T-helper 9 cell (primary cell): ENCODE data around the gene IDE.
"Not testable (repeated sequence)": the region's sequence is repeated elsewhere in the genome, so short reads cannot be mapped to it uniquely, and the experiment has no call there.

Experiments
- DNase-seq: peaks from one replicate; pipeline ENCODE4 v3.0.0-alpha.2; 2020

Gene IDE

DNA sequence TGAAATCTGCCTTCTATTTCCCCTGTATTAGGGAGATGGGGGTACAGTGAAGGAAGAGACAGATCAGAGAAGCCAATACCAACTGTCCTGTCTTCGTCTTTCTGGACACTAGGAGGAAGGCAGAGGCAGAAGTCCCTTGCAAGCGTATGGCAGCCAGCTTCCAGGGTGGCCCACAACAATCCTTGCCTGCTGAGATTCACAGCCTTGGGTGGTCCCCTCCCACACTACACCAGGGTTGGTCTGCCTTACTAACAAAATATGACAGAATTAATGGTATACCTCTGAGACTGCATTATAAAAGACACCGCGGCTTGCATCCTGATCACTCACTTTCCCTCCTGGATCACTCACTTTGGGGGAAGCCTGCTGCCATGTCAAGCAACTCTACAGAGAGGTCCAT, 90.4 kb downstream of the IDE start:
- no peak for DNase-seq

DNA sequence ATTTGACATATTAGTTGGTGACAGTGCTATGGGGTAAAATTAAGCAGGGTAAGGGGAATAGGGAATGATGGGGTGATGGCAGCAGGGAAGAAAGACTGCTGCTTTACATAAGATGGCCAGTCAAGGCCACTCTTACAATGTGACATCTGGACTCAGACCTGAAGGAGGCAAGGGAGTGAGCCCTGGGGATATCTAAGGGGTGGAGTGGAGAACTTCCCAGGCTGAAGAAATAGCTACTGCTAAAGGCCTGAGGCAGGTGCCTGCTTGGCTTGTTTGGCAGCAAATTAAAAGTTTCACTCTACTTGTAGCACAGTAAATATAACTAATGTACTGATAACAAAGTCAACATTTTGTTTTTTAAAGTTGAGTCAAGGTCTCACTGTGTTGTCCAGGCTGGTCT, 93.5 kb downstream of the IDE start:
- no peak for DNase-seq

DNA sequence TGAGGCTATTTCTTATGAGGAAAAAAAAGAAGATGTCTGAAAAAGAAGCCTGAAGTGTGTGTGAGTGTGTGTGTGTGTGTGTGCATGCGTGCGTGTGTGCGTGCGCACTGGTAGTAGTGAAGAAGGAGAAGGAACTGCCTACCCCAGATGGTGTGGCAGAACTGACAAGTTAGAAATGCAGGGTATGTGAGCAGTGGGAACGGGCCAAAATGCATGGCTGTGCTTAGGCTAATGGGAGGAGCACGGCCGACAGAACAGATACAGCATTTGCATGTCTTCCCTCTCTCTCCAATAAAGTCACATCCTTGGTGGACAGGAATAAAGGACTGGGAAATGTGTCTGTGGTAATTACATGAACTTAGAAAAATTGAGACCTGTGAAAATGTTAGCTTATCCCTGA, 94.3 kb downstream of the IDE start:
- no peak for DNase-seq

DNA sequence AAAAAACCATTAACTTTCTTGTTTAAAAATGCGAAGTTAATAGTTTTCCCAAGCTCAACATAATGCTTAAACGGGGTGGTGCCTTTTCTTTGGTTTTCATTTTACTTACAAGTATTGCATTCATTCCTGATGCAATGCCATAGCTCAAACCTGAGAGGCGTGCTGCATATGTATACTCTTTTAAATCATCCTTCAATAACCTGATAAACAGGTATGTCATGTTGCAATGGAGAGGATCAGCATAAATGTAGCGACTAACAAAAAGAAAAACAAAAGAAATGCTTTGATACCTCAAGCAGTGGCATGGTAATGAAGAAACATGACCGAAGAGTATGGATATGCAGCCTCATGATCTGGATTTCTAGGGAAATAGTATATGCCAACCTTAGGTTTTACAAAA, 95.4 kb downstream of the IDE start:
- no peak for DNase-seq

DNA sequence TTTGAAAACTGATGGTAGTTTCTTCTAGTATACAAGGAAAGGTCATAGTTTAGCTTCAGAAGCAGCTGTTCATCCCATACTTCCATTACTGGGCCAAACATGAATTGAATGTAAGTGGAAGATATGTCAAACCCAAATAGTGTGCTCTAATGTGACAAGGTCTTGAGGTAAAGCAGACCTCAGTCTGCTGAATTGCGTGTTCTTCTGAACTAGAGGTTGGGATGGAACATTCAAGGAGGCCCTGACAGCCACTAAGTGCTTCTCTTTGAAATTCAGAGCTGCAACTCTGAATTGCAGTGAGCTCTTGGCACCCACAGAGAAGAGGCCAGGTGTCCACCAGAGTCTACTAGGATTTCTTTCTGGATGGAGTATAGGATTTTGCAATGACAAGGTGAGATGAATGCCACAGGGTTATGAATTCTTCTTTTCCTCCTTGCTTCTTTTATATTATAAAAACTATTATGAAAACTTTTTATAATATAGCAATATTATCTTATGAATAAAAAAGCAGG, 98.5 kb downstream of the IDE start:
- no peak for DNase-seq

DNA sequence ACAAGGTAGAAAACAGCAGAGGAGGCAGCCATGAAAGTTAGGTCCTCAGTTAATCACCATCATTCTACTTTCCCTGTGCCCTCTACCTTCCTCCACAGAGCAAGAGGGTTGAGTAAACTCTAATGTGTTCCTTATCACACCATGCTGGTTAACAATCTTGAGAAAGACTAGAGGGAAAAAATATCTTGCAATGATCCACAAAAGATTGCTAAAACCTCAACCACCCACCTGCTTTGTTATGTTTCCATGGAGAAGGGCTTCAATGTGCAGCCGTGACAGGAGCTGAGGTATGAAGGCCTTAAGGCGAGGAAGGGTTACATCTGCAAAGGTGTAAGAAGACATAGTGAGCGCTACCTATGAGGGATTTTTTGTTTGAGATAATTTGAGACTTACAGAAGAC, 103.9 kb downstream of the IDE start:
- DNase-seq, result no peak

DNA sequence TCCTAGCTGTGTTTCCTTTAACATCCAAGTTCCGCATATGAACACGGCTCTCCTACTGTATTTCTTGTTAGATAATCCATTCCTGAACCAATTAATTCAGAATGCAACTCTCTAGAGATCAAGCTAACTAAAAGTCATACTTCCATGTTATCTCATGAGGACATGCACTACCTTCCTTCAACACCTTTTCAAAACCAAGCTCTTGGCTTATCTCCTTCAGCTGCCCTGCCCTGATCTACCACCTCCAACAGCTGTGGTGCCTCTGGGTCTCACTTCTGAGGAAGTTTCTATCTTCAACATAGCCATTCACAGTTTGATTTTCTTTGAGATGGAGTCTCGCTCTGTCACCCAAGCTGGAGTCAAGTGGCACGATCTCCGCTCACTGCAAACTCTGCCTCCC, 109.5 kb downstream of the IDE start:
- no peak for DNase-seq

DNA sequence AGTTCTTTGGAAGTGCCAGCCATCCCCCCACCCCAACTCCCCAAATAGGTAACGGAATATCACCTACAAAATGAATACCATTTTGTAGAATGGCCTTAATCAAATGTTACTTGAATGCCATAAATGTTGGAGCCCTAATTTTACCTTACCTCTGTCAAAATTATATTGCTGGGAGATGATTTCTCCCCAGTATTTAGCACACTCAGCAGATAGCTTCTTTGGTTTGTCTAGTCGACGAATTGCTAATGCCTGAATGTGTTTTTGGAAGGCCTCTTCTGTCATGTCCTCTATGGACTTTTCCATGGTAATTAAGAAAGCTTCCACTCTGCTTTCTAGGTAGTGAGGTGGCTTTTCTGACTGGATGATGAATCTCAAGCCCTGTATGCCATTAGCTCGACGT, 110.3 kb downstream of the IDE start:
- no peak for DNase-seq

DNA sequence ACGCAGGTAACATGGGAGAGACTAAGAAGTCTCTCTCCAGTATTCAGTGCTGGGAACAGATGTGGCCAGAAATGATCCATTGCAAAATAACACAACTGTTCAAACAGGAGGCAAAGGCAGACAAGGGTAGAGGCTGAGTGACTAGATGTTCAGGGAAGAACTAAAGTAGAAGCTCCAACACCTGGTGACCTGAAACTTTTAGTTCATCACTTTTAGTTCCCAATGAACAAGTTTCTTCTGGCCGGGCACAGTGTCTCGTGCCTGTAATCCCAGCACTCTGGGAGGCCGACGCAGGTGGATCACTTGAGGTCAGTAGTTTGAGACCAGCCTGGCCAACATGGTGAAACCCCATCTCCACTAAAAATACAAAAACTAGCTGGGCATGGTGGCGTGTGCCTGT, 118.9 kb downstream of the IDE start:
- DNase-seq, result not testable (repeated sequence)

DNA sequence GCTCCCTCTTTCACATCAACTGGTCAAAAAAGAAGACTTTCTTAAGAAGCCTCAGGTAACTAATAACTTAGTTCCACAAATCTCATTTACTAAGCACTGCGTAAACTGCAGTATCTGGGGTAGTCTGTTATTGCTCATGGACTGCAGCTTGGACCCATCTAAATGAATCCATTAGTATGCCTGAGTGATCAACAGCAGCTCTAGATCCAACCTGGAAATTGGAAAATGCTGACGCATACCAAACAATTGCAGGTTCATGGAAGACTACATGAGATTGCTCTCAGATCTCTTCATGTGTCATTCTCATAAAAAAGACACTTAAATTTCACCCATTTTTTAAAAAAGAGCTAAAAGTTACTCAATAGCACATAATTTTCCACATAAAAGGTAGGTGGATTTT, 121.6 kb downstream of the IDE start:
- no peak for DNase-seq

DNA sequence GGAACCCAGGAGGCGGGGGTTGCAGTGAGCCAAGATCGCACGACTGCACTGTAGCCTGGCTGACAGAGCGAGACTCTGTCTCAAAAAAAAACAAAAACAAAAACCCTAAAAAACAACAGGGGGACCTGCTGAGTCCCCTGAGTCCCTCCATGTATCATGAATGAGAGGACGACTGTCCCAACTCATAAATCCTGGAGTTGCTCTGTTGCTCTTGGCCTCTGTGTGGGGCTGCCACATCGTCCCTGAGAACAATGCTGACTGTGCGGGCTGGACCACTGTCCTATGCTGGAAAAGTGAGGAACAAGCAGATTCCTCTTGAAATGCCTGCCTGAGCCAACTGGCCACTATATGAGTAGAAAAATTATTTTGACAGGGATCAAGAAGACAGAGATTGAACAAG, 122.5 kb downstream of the IDE start:
- DNase-seq, result no peak

DNA sequence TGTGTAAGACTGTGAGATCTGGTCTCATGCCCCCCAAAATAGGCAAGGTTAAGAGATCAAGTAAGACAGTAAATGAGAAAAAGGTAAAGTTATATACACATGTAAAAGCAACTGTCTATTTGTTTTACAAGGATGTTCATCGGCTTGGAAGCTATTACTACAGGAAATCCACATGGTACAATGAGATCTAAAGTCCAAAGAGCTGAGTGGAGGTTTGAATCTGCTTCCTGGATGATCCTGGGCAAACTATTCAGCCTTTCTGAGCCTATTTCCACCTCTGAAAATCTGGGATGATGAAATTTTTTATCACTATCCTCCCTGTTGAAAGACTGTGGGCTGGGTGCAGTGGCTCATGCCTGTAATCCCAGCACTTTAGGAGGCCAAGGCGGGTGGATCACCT, 123.0 kb downstream of the IDE start:
- no peak for DNase-seq

DNA sequence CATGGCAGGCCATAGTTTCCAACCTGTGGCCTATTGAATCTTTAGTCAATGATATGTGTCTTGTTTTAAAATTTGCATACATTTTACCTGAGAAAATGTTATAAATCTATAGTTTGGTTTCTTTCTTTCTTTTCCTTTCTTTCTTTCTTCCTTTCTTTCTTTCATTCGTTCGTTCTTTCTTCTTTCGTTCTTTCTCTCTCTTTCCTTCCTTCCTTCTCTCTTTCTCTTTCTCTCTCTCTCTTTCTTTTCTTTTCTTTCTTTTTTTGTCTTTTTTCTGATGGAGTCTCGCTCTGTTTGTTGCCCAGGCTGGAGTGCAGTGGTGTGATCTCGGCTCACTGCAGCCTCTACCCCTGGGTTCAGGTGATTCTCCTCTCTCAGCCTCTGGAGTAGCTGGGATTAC, 133.3 kb downstream of the IDE start:
- DNase-seq, result no peak

DNA sequence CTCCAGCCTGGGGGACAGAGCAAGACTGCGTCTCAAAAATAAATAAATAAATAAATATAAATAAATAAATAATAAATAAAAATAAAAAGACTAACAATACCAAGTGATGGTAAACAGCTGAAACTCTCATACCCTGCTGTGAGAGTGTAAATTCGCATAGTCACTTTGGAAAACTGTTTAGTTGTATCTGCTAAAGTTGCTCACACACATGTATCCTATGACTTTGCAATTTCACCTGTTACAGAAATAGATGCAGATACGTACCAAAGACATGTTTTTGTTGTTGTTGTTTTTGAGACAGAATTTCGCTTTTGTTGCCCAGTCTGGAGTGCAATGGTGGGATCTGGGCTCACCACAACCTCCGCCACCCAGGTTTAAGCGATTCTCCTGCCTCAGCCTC, 135.7 kb downstream of the IDE start:
- no peak for DNase-seq

DNA sequence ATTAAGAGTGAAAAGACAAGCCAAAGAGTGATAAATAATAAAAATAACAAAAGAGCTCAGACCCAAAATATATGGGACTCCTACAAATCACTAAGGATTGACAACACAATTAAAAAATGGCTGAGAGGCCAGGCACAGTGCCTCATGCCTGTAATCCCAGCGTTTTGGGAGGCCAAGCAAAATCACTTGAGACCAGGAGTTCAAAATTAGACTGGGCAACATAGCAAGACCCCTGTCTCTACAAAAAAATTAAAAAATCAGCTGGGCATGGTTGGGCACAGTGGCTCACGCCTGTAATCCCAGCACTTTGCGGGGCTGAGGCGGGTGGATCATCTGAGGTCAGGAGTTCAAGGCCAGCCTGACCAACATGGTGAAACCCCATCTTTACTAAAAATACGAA, 137.3 kb downstream of the IDE start:
- DNase-seq, result no peak

DNA sequence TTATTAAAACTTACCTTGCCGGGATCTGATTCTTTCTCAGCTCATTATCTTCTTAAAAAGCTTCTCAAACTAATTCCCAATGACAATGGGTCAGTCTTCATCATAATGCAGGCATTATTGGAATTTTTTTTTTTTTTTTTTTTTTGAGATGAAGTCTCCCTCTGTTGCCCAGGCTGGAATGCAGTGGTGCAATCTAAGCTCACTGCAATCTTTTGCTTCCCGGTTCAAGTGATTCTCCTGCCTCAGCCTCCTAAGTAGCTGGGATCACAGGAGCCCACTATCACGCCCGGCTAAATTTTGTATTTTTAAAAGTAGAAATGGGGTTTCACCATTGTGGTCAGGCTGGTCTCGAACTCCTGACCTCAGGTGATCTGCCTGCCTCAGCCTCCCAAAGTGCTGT, 137.8 kb downstream of the IDE start:
- not testable (repeated sequence) for DNase-seq

DNA sequence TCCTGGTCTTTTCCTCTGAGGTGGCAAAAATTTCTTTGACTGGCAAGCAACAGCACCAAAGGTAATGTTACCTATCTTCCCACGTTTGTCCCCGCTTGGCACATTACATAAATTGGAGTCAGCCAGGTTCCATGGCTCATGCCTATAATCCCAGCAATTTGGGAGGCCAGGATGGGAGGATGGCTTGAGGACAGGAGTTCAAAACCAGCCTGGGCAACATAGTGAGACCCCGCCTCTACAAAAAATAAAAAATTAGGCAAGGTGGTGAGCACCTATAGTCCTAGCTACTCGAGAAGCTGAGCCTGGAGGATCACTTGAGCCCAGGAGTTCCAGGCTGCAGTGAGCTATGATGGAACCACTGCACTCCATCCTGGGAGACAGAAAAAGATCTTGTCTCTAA, 139.5 kb downstream of the IDE start:
- no peak for DNase-seq

DNA sequence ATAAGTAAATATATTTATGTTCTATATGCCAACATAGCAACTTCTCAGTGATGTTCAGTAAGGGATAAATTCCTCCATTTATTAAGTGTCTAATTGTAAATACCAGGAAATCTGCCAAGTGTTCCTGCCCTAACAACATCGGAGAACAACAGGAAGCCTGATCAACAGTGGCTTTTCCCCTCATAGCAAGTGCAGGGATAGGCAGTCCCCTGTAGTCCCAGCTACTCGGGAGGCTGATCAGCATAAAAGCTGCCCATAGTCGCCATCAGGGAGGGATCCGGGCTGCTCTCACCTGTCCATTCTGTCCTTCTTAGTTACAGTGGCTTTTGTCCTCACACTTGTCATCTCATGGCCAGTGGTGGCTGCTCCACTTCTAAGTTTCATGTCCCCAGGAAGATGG, 141.3 kb downstream of the IDE start:
- no peak for DNase-seq

DNA sequence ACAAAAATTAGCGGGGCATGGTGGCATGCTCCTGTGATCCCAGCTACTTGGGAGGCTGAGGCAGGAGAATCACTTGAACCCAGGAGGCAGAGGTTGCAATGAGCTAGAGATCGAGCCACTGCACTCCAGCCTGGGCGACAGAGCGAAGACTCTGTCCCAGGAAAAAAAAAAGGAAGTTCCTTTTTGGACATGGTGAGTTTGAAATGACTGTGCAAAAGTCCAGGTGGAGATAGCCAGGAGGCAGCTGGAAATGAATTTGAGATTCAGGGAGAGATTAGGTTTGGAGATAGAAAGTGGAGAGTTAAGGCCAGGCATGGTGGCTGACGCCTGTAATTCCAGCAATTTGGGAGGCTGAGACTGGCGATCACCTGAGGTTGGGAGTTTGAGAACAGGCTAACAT, 143.8 kb downstream of the IDE start:
- no peak for DNase-seq

DNA sequence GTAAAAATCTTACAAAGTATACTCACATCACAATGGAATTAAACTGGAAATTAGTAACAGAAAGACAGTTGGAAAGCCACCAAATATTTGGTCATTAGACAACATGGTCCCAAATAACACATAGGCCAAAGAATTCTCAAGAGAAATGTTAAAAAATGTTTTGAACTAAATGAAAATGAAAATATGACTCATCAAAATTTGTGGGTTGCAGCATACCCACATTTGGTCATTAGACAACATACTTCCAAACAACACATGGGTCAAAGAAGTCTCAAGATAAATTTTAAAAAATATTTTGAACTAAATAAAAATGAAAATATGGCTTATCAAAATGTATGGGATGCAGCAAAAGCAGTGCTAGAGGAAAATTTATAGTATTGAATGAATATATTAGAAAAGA, 152.3 kb downstream of the IDE start:
- no peak for DNase-seq

DNA sequence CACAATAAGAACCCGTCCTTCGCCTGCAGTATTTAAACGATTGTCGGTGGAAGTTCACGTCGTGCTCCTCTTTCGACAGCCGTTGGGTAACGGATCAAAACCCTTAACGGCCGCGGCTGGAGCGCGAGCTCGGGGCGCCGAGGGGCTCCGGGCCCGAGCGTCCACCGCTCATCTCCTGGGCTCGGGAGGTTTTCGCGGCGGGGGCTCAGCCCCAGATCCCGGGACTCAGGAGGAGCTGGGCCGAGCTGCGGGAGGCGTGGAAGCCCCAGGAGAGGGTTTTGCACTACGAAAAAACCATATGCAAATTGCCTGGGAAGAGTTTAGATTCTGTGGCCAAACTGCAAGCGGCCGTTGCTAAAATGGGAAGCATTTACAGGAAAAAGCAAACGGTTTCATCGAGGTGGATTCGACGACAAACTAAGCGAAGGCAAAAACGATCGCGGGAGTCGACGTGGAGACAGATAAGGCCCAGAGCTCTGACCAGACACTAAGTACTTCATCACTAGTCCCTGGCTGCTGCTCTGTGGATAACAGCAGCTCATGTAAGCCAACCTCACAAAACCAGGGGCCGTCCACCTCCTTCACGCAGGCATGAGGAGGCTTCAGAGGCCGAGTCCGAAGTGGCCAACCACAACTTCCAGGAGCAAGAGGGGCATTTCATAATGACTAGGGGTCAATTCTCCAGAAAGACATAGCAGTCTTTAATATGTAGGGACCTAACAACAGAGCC, 153.2 kb downstream of the IDE start:
- no peak for DNase-seq

DNA sequence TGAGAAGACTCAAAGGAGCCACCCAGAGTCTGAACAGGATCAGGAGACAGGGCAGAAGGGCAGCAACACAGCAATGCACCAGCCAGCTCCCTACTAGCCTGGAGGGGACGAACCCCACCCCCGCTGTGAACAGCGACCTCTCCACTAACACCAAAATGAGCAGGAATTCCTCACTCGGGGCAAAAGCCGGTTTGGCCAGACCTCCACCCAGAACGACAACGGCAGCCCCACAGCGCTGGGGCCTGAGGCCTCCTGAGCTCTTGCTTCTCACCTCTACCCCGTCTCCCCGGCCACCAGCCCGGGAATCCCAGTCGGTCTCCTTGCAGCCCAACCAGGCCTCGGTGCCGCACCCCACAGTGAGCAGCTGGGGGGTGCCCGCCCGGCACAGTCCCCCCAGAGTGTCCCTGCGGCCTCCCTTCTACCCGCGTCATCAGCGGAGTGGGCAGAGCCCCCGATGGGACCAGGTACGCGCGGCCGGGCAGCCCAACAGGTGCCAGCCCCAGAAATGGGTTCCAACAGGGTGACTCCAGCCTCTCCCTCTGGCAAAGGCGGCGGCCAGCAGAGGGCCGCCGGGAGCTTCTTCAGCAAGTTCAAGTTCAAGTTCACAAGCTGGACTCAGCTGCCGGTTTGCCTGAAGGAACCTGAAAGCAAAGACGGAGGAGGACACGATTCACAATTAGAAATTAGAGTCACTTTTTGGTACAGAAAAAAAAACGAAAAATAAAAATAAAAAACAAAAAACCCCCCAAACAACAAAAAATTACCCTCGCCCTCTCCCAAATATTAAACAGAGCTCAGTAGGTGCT, 153.9 kb downstream of the IDE start:
- no peak for DNase-seq

DNA sequence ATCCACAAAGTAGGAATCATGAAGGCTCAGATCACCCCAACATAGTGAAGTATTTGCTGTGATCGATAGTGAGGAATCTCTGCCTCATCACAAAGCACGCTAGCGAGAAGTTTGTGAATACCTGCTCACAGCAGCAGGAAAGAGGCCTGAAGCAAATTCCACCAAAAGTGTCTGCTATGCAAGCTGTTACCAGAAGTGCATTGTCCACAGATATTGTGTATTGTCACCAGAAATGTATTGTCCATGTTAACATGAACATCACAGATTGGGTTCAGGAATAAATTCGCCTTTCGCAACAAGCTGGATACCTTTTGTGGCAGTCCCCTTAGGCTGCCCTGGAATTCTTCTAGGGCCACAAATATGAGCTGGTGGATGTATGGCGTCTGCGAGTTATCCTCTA, 155.0 kb downstream of the IDE start:
- no peak for DNase-seq

DNA sequence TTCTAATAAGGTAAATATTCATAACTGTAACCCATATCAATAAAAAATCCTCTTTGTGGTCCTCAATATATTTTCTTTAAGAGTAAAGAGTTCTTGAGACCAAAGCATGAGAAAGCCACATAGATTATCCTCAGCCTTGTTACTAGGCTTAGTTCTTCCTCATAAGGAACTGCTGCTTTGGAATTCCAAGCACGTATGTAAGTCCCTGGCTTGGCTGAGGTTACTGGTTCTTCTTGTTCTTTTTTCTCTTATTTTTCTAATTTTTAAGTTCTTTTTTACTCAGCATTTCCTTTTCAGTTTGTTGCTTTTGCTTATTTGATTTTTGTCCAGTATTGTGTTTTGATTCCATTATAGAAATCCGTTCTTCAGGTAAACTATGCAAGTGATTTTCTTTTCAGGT, 155.7 kb downstream of the IDE start:
- no peak for DNase-seq

DNA sequence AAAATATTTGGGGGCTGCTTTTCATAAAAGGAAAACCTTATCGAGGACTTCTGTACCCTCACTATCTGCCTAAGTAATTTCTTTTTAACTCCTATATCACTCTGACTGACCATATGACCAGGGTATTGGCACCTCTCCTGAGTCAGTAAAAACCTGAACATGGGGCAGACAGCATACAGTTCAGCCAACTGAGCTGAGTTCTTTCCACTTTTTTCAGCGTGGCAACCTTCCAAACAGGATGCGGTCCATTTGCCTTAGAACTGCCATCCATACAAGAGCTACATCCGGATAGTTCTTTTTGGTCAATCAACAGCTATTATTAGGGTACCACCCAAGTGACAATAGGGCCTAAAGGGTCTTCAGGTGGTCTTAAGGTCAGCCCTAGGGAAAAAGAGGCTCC, 160.4 kb downstream of the IDE start:
- no peak for DNase-seq
